ENCODE data around the gene CABCOCO1. TPM values are rescaled to one million over a fixed set of nuclear protein-coding genes. Genes with fewer than 3 reads are reported as not detected.
"Not testable (repeated sequence)": the region's sequence is repeated elsewhere in the genome, so short reads cannot be mapped to it uniquely, and the experiment has no call there.

CABCOCO1 gene
- total RNA-seq, 3 donors from 2014 or later: not detected

- not testable (repeated sequence) for H3K36me3 Mint-ChIP-seq (ENCODE audit: insufficient read depth); DNase-seq; ATAC-seq; H3K4me3 Mint-ChIP-seq; H3K9me3 Mint-ChIP-seq; H3K4me1 Mint-ChIP-seq (ENCODE audit: low read depth)
- peaks cover 28% of the 10 kb centered on the region for H3K27me3 Mint-ChIP-seq (ENCODE audit: low read depth)
Measured at GRCh38 chr10:61712105-61712504, 49.4 kb downstream of the CABCOCO1 start.

- H3K4me3 Mint-ChIP-seq; DNase-seq; ATAC-seq; H3K9me3 Mint-ChIP-seq; H3K36me3 Mint-ChIP-seq (ENCODE audit: insufficient read depth); H3K4me1 Mint-ChIP-seq (ENCODE audit: low read depth): not testable (repeated sequence)
- peaks cover 20% of the 10 kb centered on the region for H3K27me3 Mint-ChIP-seq (ENCODE audit: low read depth)
Measured at GRCh38 chr10:61719475-61719874, 56.7 kb downstream of the CABCOCO1 start.

- no peak for DNase-seq
- Mint-ChIP-seq H3K4me3 (no peak overlapping the region), H3K4me1 (ENCODE audit: low read depth) (no peaks in the 10 kb centered on the region), H3K27me3 (ENCODE audit: low read depth) (peaks cover 16% of the 10 kb centered on the region), H3K9me3 (no peaks in the 10 kb centered on the region), H3K36me3 (ENCODE audit: insufficient read depth) (no peaks in the 10 kb centered on the region)
- no peak for ATAC-seq
Measured at GRCh38 chr10:61719906-61720305, 57.2 kb downstream of the CABCOCO1 start.

GRCh38 chr10:61721431-61721830 is 58.7 kb downstream of the CABCOCO1 start:
- DNase-seq (no peak), ATAC-seq (no peak)
- Mint-ChIP-seq H3K4me1 (ENCODE audit: low read depth) (no peaks in the 10 kb centered on the region), H3K27me3 (ENCODE audit: low read depth) (peaks cover 14% of the 10 kb centered on the region), H3K9me3 (no peaks in the 10 kb centered on the region), H3K36me3 (ENCODE audit: insufficient read depth) (no peaks in the 10 kb centered on the region), H3K4me3 (no peak overlapping the region)

GRCh38 chr10:61725221-61725620 is 62.5 kb downstream of the CABCOCO1 start:
- not testable (repeated sequence) for H3K9me3 Mint-ChIP-seq
- peaks cover 21% of the 10 kb centered on the region for H3K27me3 Mint-ChIP-seq (ENCODE audit: low read depth)

GRCh38 chr10:61729596-61729995 is 66.9 kb downstream of the CABCOCO1 start:
- Mint-ChIP-seq H3K9me3 (no peaks in the 10 kb centered on the region), H3K27me3 (ENCODE audit: low read depth) (peaks cover 28% of the 10 kb centered on the region), H3K4me1 (ENCODE audit: low read depth) (no peaks in the 10 kb centered on the region), H3K36me3 (ENCODE audit: insufficient read depth) (no peaks in the 10 kb centered on the region), H3K4me3 (no peak overlapping the region)
- DNase-seq (no peak), ATAC-seq (no peak)

More at GRCh38 chr10:61725221-61725620, 62.5 kb downstream of the CABCOCO1 start:
- not testable (repeated sequence) for H3K4me1 Mint-ChIP-seq (ENCODE audit: low read depth); ATAC-seq; H3K4me3 Mint-ChIP-seq; H3K36me3 Mint-ChIP-seq (ENCODE audit: insufficient read depth); DNase-seq

GRCh38 chr10:61730671-61731070 is 67.9 kb downstream of the CABCOCO1 start:
- Mint-ChIP-seq H3K4me1 (ENCODE audit: low read depth) (no peaks in the 10 kb centered on the region), H3K36me3 (ENCODE audit: insufficient read depth) (no peaks in the 10 kb centered on the region), H3K4me3 (no peak overlapping the region), H3K9me3 (no peaks in the 10 kb centered on the region), H3K27me3 (ENCODE audit: low read depth) (peaks cover 33% of the 10 kb centered on the region)
- DNase-seq: no peak
- no peak for ATAC-seq

GRCh38 chr10:61731638-61732037 is 68.9 kb downstream of the CABCOCO1 start:
- H3K4me3 Mint-ChIP-seq: no peak overlapping the region
- no peak for ATAC-seq
- H3K9me3 Mint-ChIP-seq: no peaks in the 10 kb centered on the region
- no peak for DNase-seq
- H3K4me1 Mint-ChIP-seq (ENCODE audit: low read depth): no peaks in the 10 kb centered on the region
- H3K36me3 Mint-ChIP-seq (ENCODE audit: insufficient read depth): no peaks in the 10 kb centered on the region
- H3K27me3 Mint-ChIP-seq (ENCODE audit: low read depth): peaks cover 41% of the 10 kb centered on the region

- H3K4me1 Mint-ChIP-seq (ENCODE audit: low read depth): no peaks in the 10 kb centered on the region
- no peak for DNase-seq
- no peak overlapping the region for H3K4me3 Mint-ChIP-seq
- no peaks in the 10 kb centered on the region for H3K36me3 Mint-ChIP-seq (ENCODE audit: insufficient read depth)
- ATAC-seq: no peak
- peaks cover 50% of the 10 kb centered on the region for H3K27me3 Mint-ChIP-seq (ENCODE audit: low read depth)
- no peaks in the 10 kb centered on the region for H3K9me3 Mint-ChIP-seq
Measured at GRCh38 chr10:61732629-61733278, 70.0 kb downstream of the CABCOCO1 start.

GRCh38 chr10:61733358-61733940 is 70.7 kb downstream of the CABCOCO1 start:
- no peaks in the 10 kb centered on the region for H3K9me3 Mint-ChIP-seq

GRCh38 chr10:61735882-61736281 is 73.2 kb downstream of the CABCOCO1 start:
- ATAC-seq (no peak), DNase-seq (no peak)
- H3K36me3 Mint-ChIP-seq (ENCODE audit: insufficient read depth): no peaks in the 10 kb centered on the region
- H3K4me1 Mint-ChIP-seq (ENCODE audit: low read depth): no peaks in the 10 kb centered on the region
- no peaks in the 10 kb centered on the region for H3K9me3 Mint-ChIP-seq
- peaks cover 30% of the 10 kb centered on the region for H3K27me3 Mint-ChIP-seq (ENCODE audit: low read depth)
- no peak overlapping the region for H3K4me3 Mint-ChIP-seq

More at GRCh38 chr10:61733358-61733940, 70.7 kb downstream of the CABCOCO1 start:
- H3K27me3 Mint-ChIP-seq (ENCODE audit: low read depth): peaks cover 45% of the 10 kb centered on the region
- DNase-seq (no peak), ATAC-seq (no peak)
- H3K4me3 Mint-ChIP-seq: no peak overlapping the region
- H3K36me3 Mint-ChIP-seq (ENCODE audit: insufficient read depth): no peaks in the 10 kb centered on the region
- H3K4me1 Mint-ChIP-seq (ENCODE audit: low read depth): no peaks in the 10 kb centered on the region

- not testable (repeated sequence) for DNase-seq; ATAC-seq; H3K9me3 Mint-ChIP-seq; H3K4me3 Mint-ChIP-seq; H3K36me3 Mint-ChIP-seq (ENCODE audit: insufficient read depth); H3K4me1 Mint-ChIP-seq (ENCODE audit: low read depth)
- H3K27me3 Mint-ChIP-seq (ENCODE audit: low read depth): peaks cover 28% of the 10 kb centered on the region
Measured at GRCh38 chr10:61737455-61737854, 74.7 kb downstream of the CABCOCO1 start.

GRCh38 chr10:61742812-61743211 is 80.1 kb downstream of the CABCOCO1 start:
- Mint-ChIP-seq H3K4me1 (ENCODE audit: low read depth) (no peaks in the 10 kb centered on the region), H3K4me3 (no peak overlapping the region)

GRCh38 chr10:61744469-61744868 is 81.7 kb downstream of the CABCOCO1 start:
- no peak overlapping the region for H3K4me3 Mint-ChIP-seq
- no peaks in the 10 kb centered on the region for H3K4me1 Mint-ChIP-seq (ENCODE audit: low read depth)
- DNase-seq: no peak

More at GRCh38 chr10:61742812-61743211, 80.1 kb downstream of the CABCOCO1 start:
- DNase-seq (no peak), ATAC-seq (no peak)
- Mint-ChIP-seq H3K36me3 (ENCODE audit: insufficient read depth) (no peaks in the 10 kb centered on the region), H3K9me3 (peaks cover 4% of the 10 kb centered on the region), H3K27me3 (ENCODE audit: low read depth) (no peaks in the 10 kb centered on the region)

GRCh38 chr10:61746377-61746776 is 83.6 kb downstream of the CABCOCO1 start:
- Mint-ChIP-seq H3K4me1 (ENCODE audit: low read depth) (peaks cover 9% of the 10 kb centered on the region), H3K9me3 (peaks cover 4% of the 10 kb centered on the region), H3K36me3 (ENCODE audit: insufficient read depth) (no peaks in the 10 kb centered on the region), H3K4me3 (no peak overlapping the region), H3K27me3 (ENCODE audit: low read depth) (no peaks in the 10 kb centered on the region)
- no peak for ATAC-seq
- no peak for DNase-seq

More at GRCh38 chr10:61744469-61744868, 81.7 kb downstream of the CABCOCO1 start:
- Mint-ChIP-seq H3K36me3 (ENCODE audit: insufficient read depth) (no peaks in the 10 kb centered on the region), H3K27me3 (ENCODE audit: low read depth) (no peaks in the 10 kb centered on the region), H3K9me3 (peaks cover 4% of the 10 kb centered on the region)
- ATAC-seq: no peak

Data from activated T-cell treated with anti-CD3 and anti-CD28 coated beads, Interleukin-2, amount 50 U/mL, for 4 hours (primary cell).